ENCODE data around the gene LRRC23. TPM values are rescaled to one million over a fixed set of nuclear protein-coding genes. Genes with fewer than 3 reads are reported as not detected.

LRRC23 gene
- total RNA-seq, 1 experiment from 2014 or later = 8.0 TPM

GRCh38 chr12:6923003-6923732 lies 18.5 kb downstream of the LRRC23 start:
- no peak overlapping the region for H3K4me3 ChIP-seq (replicated peaks in 1 of 2; ENCODE audit: low read depth in 1 of 2, low read length in 2 of 2)
- peaks cover 11% of the 10 kb centered on the region for H3K79me2 ChIP-seq (ENCODE audit: insufficient read depth, low read length)
- H3K4me2 ChIP-seq (ENCODE audit: low read length) = no peak overlapping the region
- no peak for ATAC-seq
- RAD21 ChIA-PET (ENCODE audit: low non-redundant PET in 1 of 2, low total read pairs in 2 of 2, uncharacterized antibody in 2 of 2, unreplicated experiment in 2 of 2) = interaction anchor here in 1 of 2 experiments (0.6 kb wide), 1 partner anchor 173 kb away, joined by 3 read pairs; no protein-coding TSS in a partner anchor
- intact Hi-C loops (cut with micrococcal nuclease) = no loop called here
- no peaks in the 10 kb centered on the region for H3K9me2 ChIP-seq (ENCODE audit: insufficient read depth)
- H3K9ac ChIP-seq (ENCODE audit: low read length) = no peak overlapping the region
- H2AFZ ChIP-seq (ENCODE audit: low read depth, low read length, poor library complexity, severe bottlenecking) = no peak overlapping the region
- CTCF ChIA-PET = interaction anchor here (1.0 to 1.4 kb wide), 2 partner anchors 32 to 88 kb away, joined by 3 read pairs; no protein-coding TSS in a partner anchor
- no peaks in the 10 kb centered on the region for H4K20me1 ChIP-seq (ENCODE audit: insufficient read depth)
- no peaks in the 10 kb centered on the region for H3K9me3 ChIP-seq (ENCODE audit: control insufficient read depth in 1 of 2, insufficient read depth in 1 of 2, low read depth in 1 of 2, low read length in 2 of 2)
- peaks cover 0 to 9% of the 10 kb centered on the region in 2 experiments; a peak in 1 of 4 replicates for H3K36me3 ChIP-seq (ENCODE audit: control insufficient read depth in 1 of 2, insufficient read depth in 2 of 2, low read length in 2 of 2)
- H3K27me3 ChIP-seq (ENCODE audit: insufficient read depth, low read length) = no peaks in the 10 kb centered on the region
- POLR2A ChIA-PET = interaction anchor here (1.0 to 2.7 kb wide), 2 partner anchors 18 to 21 kb away, joined by 3 to 7 read pairs; partner anchors contain the start of genes C12orf57 and RNU7-1
- H3K27ac ChIP-seq (ENCODE audit: low read depth, low read length) = peak overlapping the region; percentile 99; the same call in 1 of the 2 replicates
- H3K4me1 ChIP-seq (ENCODE audit: control insufficient read depth in 1 of 2, insufficient read depth in 2 of 2, low read length in 2 of 2) = peaks cover 18 to 48% of the 10 kb centered on the region in 2 experiments
- BruUV-seq (replicated peaks) = no TSS peak
- TF ChIP-seq SIN3A (IDR thresholded peaks at IDR 0.05; ENCODE audit: low read depth) (no peak), SRF (IDR thresholded peaks at IDR 0.05; ENCODE audit: low read depth) (no peak), FOSL1 (IDR thresholded peaks at IDR 0.05; ENCODE audit: low read depth) (no peak), MAX (IDR thresholded peaks at IDR 0.05) (no peak), POLR2AphosphoS5 (IDR thresholded peaks at IDR 0.05; ENCODE audit: low read depth, low read length) (no peak), ZFX (IDR thresholded peaks at IDR 0.05) (no peak)
- DNase-seq (ENCODE audit: low read depth, low spot score) = no peak

GRCh38 chr12:6923851-6924250 lies 19.2 kb downstream of the LRRC23 start:
- Histone ChIP-seq H3K4me1 (ENCODE audit: control insufficient read depth in 1 of 2, insufficient read depth in 2 of 2, low read length in 2 of 2) (peaks cover 18 to 49% of the 10 kb centered on the region in 2 experiments), H3K27me3 (ENCODE audit: insufficient read depth, low read length) (no peaks in the 10 kb centered on the region), H4K20me1 (ENCODE audit: insufficient read depth) (no peaks in the 10 kb centered on the region), H3K9me2 (ENCODE audit: insufficient read depth) (no peaks in the 10 kb centered on the region), H3K9ac (ENCODE audit: low read length) (peak overlapping the region; percentile 96; the same call in 1 of the 2 replicates), H3K79me2 (ENCODE audit: insufficient read depth, low read length) (peaks cover 17% of the 10 kb centered on the region), H3K27ac (ENCODE audit: low read depth, low read length) (peak overlapping the region; percentile 99), H3K4me3 (replicated peaks in 1 of 2; ENCODE audit: low read depth in 1 of 2, low read length in 2 of 2) (no peak overlapping the region), H2AFZ (ENCODE audit: low read depth, low read length, poor library complexity, severe bottlenecking) (no peak overlapping the region), H3K36me3 (ENCODE audit: control insufficient read depth in 1 of 2, insufficient read depth in 2 of 2, low read length in 2 of 2) (peaks cover 0 to 9% of the 10 kb centered on the region in 2 experiments; a peak in 1 of 4 replicates), H3K9me3 (ENCODE audit: control insufficient read depth in 1 of 2, insufficient read depth in 1 of 2, low read depth in 1 of 2, low read length in 2 of 2) (no peaks in the 10 kb centered on the region), H3K4me2 (ENCODE audit: low read length) (peak overlapping the region; percentile 89)
- RAD21 ChIA-PET (ENCODE audit: low non-redundant PET in 1 of 2, low total read pairs in 2 of 2, uncharacterized antibody in 2 of 2, unreplicated experiment in 2 of 2) = no interaction called here
- BruUV-seq (replicated peaks) = no TSS peak
- CTCF ChIA-PET = interaction anchor here (3.5 kb wide), 1 partner anchor 52 kb away, joined by 30 read pairs; the partner anchor contains the start of gene SPSB2
- intact Hi-C loops (cut with micrococcal nuclease) = loop anchor here (1.0 to 2.0 kb wide), 3 partner anchors 15 to 168 kb away; partner anchors contain the start of gene C1R
- TF ChIP-seq CTCF (IDR thresholded peaks at IDR 0.05 in 2 of 3, conservative IDR thresholded peaks at IDR 0.05 in 1 of 3; ENCODE audit: borderline replicate concordance in 1 of 3, insufficient read depth in 1 of 3, low read depth in 2 of 3, low read length in 2 of 3) (no peak), YY1 (IDR thresholded peaks at IDR 0.05; ENCODE audit: extremely low read depth, insufficient replicate concordance, low read depth, low read length) (no peak), ATF3 (IDR thresholded peaks at IDR 0.05) (no peak), FOSL1 (IDR thresholded peaks at IDR 0.05; ENCODE audit: low read depth) (no peak), RAD21 (IDR thresholded peaks at IDR 0.05; ENCODE audit: low read depth) (no peak), SIN3A (IDR thresholded peaks at IDR 0.05; ENCODE audit: low read depth) (no peak), JUND (IDR thresholded peaks at IDR 0.05) (no peak)
- ATAC-seq = no peak
- no peak for DNase-seq (ENCODE audit: low read depth, low spot score)
- POLR2A ChIA-PET = interaction anchor here (0.6 to 3.3 kb wide), 4 partner anchors 18 to 52 kb away, joined by 3 to 23 read pairs (median 5); partner anchors contain the start of genes C12orf57, RNU7-1 and SPSB2

Data from HCT116 (cell line).